ENCODE data around the gene FOXA3. TPM values are rescaled to one million over a fixed set of nuclear protein-coding genes. Genes with fewer than 3 reads are reported as not detected.

The FOXA3 gene
- total RNA-seq, 4 donors from 2014 or later, result 1.9 to 24.4 (median 9.2) TPM

DNA sequence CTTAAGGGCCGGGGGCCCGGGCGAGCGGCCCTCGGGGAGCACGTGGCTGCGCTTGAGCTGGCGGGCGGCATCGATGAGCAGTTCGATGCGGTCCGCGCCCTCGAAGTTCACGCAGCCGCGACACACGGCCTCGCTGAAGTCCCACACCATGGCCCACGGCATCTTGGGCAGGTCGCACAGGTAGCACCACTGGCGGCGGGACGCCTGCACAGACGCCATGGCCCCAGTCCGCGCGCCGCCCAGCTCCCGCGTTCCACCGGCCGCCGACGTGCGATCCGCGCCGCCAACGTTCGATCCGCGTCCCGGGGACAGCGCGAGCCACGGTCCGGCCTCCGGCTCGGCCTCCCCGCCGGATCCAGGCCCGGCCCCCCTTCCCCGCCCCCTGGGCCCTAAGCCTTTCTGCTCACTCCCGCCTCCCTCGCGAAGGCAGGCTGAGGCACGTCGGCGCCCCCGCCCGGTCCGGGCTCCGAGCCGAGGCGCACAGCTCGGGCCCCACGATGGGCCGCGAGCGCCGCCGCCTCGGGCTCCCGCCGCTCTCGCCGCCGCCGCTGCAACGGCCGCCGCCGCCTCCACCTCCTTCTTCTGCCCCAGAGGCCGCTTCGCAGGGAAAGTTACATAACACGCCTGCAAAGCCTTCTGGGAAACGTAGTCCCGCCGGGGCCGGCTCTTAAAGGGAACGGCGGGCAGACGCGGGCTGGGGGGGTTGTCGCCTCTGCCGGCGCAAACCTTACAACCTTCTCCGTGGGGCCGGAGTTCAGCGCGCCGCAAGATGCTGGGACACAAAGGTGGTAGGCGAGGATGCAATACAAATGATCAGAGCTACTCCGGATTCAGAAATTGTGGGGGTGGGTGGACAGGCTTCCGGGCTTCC, 21.7 kb downstream of the FOXA3 start, which contains the start of gene IRF2BP1:
TSS of gene IRF2BP1 (minus strand) at position 586 of the 871 bp plus-strand sequence. CDS start at position 219, 367 bp downstream.
- in situ Hi-C loops (cut with MboI; ENCODE audit: low pct_ligation_motif_present in 1 of 4, low pct_unique_long_range_greater_than_20kb in 1 of 4, low sequenced_read_pairs in 3 of 4) (no loop called here), intact Hi-C loops (cut with DNase I; ENCODE audit: low total_unique reads) (no loop called here)
- peak; percentile 94 for DNase-seq
- H3K27ac ChIP-seq, result peak within 1 kb of the TSS; percentile 87 to 92 (median 90)
- TF ChIP-seq POLR2AphosphoS5 (IDR thresholded peaks at IDR 0.05), result peak; percentile 74 to 88 (median 82)
- no peak for TF ChIP-seq EP300 (IDR thresholded peaks at IDR 0.05; ENCODE audit: low read depth)
- TF ChIP-seq, protein P1, sequence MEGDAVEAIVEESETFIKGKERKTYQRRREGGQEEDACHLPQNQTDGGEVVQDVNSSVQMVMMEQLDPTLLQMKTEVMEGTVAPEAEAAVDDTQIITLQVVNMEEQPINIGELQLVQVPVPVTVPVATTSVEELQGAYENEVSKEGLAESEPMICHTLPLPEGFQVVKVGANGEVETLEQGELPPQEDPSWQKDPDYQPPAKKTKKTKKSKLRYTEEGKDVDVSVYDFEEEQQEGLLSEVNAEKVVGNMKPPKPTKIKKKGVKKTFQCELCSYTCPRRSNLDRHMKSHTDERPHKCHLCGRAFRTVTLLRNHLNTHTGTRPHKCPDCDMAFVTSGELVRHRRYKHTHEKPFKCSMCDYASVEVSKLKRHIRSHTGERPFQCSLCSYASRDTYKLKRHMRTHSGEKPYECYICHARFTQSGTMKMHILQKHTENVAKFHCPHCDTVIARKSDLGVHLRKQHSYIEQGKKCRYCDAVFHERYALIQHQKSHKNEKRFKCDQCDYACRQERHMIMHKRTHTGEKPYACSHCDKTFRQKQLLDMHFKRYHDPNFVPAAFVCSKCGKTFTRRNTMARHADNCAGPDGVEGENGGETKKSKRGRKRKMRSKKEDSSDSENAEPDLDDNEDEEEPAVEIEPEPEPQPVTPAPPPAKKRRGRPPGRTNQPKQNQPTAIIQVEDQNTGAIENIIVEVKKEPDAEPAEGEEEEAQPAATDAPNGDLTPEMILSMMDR (IDR thresholded peaks at IDR 0.05), result peak in 1 of 5 experiments; percentile 3
- WGBS, 2 donors (ENCODE audit: low coverage in 1 of 2), result 1% methylated on average over 61 of the region's 107 CpGs; no CpG with 5 or more reads in 1 of the 2 donors
- H3K9me3 ChIP-seq, result no peaks in the 10 kb centered on the region
- no peaks in the 10 kb centered on the region for H3K27me3 ChIP-seq
- peaks cover 38 to 52% (median 44%) of the 10 kb centered on the region in 4 donors for H3K4me1 ChIP-seq
- H3K4me3 ChIP-seq, result peak within 1 kb of the TSS; percentile 61 to 83 (median 66)
- no peaks in the 10 kb centered on the region for H3K36me3 ChIP-seq

DNA sequence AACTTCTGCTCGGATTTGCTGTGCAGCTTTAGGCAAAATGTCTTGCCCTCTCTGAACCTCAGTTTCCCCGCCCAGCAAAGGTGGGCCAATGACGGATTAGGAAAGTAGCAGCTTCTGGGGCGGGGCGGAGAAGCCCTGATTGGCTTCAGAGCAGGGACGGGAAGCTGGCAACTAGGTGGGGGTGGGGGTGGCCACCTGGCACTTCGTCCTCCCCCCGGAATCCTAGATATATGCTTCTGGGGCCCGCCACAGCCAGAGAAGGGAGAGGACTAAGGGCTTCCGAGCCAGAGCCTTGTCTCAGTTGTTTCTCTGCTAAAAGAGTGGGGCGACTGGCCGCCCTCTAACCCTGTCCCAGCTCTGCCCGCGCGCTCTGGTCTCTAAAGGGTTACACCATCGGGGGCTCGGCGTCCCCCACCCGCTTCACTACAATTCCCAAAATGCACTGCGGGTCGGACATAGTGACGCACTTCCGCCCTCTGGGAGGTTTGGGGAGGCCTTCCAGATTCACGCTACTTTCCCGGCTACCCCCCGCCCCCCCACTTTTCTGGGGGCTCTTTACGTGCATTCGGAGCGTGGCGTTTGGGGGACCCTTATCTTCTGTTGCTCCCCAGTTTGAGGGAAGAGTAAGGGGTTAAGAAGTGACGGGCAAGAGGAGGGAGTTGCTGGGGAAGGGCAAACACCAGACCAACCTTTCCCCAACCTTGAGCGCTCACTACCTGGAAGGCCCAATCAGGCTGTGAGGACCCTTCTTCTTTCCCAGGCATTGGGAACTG, 22.5 kb downstream of the FOXA3 start:
- peaks cover 36 to 45% (median 38%) of the 10 kb centered on the region in 4 donors for H3K4me1 ChIP-seq

DNA sequence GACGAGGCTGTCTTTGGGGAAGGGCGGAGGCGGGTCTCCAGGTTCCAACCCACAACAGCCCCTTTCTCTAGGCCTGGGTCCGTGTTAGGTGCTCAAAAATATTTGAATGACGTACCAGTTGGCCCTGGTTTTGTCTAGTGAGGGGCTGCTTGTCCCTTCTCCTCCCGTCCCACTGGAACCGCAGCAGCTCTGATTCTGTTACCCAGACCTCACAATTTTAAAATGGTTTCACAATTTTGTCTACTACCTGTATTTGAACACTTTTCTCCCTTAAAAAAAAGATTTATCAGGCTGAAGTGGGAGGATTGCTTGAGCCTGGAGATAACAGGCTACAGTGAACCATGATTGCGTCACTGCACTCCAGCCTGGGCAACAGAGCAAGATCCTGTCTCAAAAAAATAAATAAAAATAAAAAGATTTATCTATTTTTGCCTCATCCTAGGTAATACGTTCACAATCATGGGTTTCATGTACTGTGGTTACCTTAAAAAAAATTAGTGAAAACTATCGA, 23.1 kb downstream of the FOXA3 start:
- H3K4me3 ChIP-seq, result peak overlapping the region; percentile 29 to 83 (median 64)
- H3K9me3 ChIP-seq, result no peaks in the 10 kb centered on the region
- in situ Hi-C loops (cut with MboI; ENCODE audit: low pct_ligation_motif_present in 1 of 4, low pct_unique_long_range_greater_than_20kb in 1 of 4, low sequenced_read_pairs in 3 of 4), result no loop called here
- H3K27me3 ChIP-seq, result no peaks in the 10 kb centered on the region
- TF ChIP-seq POLR2A (IDR thresholded peaks at IDR 0.05), result no peak
- TF ChIP-seq EP300 (IDR thresholded peaks at IDR 0.05; ENCODE audit: low read depth), result no peak
- TF ChIP-seq POLR2AphosphoS5 (IDR thresholded peaks at IDR 0.05), result no peak
- TF ChIP-seq, protein P1 (IDR thresholded peaks at IDR 0.05), result no peak
- WGBS, 2 donors (ENCODE audit: low coverage in 1 of 2), result 57 to 59% methylated on average over 7 to 10 of the region's 10 CpGs
- intact Hi-C loops (cut with DNase I; ENCODE audit: low total_unique reads), result no loop called here
- H3K4me1 ChIP-seq, result peaks cover 30 to 38% (median 32%) of the 10 kb centered on the region in 4 donors
- no peaks in the 10 kb centered on the region for H3K36me3 ChIP-seq
- peak overlapping the region; percentile 87 to 92 (median 90) for H3K27ac ChIP-seq
- DNase-seq, result no peak

More for the DNA sequence above, 22.5 kb downstream of the FOXA3 start:
- no peaks in the 10 kb centered on the region for H3K27me3 ChIP-seq
- in situ Hi-C loops (cut with MboI; ENCODE audit: low pct_ligation_motif_present in 1 of 4, low pct_unique_long_range_greater_than_20kb in 1 of 4, low sequenced_read_pairs in 3 of 4) (no loop called here), intact Hi-C loops (cut with DNase I; ENCODE audit: low total_unique reads) (no loop called here)
- no peaks in the 10 kb centered on the region for H3K9me3 ChIP-seq
- H3K27ac ChIP-seq, result peak overlapping the region; percentile 87 to 92 (median 90)
- WGBS, 2 donors (ENCODE audit: low coverage in 1 of 2), result 1% methylated on average over 30 of the region's 32 CpGs; no CpG with 5 or more reads in 1 of the 2 donors
- DNase-seq, result peak; percentile 93
- H3K36me3 ChIP-seq, result no peaks in the 10 kb centered on the region
- TF ChIP-seq, protein P1 (IDR thresholded peaks at IDR 0.05), result no peak
- TF ChIP-seq POLR2A (IDR thresholded peaks at IDR 0.05) (peak; percentile 66), EP300 (IDR thresholded peaks at IDR 0.05; ENCODE audit: low read depth) (no peak), POLR2AphosphoS5 (IDR thresholded peaks at IDR 0.05) (peak; percentile 67 to 79 (median 77))
- peak overlapping the region; percentile 42 to 83 (median 64) for H3K4me3 ChIP-seq
